ENCODE results near the gene ELFN2.

ELFN2 gene

DNA sequence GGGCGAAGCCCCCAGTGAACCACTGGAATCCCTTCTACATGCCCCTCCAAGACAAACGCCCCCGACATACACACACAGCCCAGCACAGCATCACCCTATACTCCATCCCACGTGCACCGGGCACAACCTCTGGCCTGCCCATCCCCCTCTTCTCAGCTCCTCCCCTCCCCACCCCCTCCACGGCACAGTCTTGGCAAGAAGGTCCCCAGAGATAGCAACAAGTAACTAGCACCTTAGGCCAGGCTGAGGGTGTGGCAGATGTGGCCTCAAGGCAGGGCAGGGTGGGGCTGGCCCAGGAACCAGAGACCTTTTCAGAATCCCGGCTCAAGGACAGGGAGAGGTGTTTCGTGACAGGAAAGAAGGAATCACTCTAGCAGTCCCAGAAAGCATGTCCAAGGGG, 90.7 kb downstream of the ELFN2 start:
- H3K27me3 ChIP-seq (replicated peaks in 2 of 5; ENCODE audit: control insufficient read depth in 4 of 5, insufficient read depth in 5 of 5, low read length in 4 of 5), result peaks cover 6 to 67% (median 29%) of the 10 kb centered on the region in 5 experiments
- no peaks in the 10 kb centered on the region for H3K36me3 ChIP-seq (ENCODE audit: control insufficient read depth in 4 of 4, insufficient read depth in 4 of 4, low read length in 3 of 4)
- H3K27ac ChIP-seq (ENCODE audit: insufficient read depth in 1 of 2, low read depth in 1 of 2, low read length in 2 of 2, poor library complexity in 1 of 2, severe bottlenecking in 2 of 2), result no peak overlapping the region
- no peaks in the 10 kb centered on the region for H3K9me3 ChIP-seq (ENCODE audit: control extremely low read depth in 1 of 5, control insufficient read depth in 4 of 5, insufficient read depth in 2 of 5, low read depth in 1 of 5, low read length in 4 of 5)
- WGBS (ENCODE audit: insufficient coverage), result 92% methylated on average over 6 of the region's 8 CpGs
- CTCF ChIA-PET, result interaction anchor here (3.2 kb wide), 1 partner anchor 93 kb away, joined by 10 read pairs; no protein-coding TSS in a partner anchor
- H3K4me1 ChIP-seq (ENCODE audit: control extremely low read depth in 1 of 4, control insufficient read depth in 4 of 4, insufficient read depth in 4 of 4, low read length in 3 of 4), result peaks cover 0 to 7% (median 5%) of the 10 kb centered on the region in 4 experiments
- DNase-seq, result no peak
- H3K4me3 ChIP-seq (ENCODE audit: control insufficient read depth in 1 of 7, extremely low read depth in 1 of 7, insufficient read depth in 4 of 7, low read depth in 2 of 7, low read length in 6 of 7), result no peak overlapping the region
- POLR2A ChIA-PET, result no interaction called here

DNA sequence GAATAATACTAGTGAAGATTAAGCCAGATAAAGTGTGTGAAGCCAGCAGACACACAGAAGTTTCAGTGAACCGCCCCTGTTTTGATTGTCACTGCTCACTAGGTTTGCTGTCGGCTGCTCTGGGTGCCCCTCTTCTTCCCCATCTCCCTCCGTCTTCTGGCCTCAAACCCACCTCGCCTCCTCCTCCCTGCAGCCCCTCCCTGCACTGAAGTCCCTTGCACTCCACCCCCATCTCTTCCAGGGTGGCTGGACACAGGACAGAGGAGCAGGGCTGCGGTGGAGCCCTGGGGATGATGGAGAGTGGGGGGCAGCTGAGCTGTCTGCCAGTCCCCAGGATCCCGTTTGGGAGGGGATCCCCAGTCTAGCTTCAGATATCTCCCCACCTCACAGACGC, 91.5 kb downstream of the ELFN2 start:
- Histone ChIP-seq H3K4me3 (ENCODE audit: control insufficient read depth in 1 of 7, extremely low read depth in 1 of 7, insufficient read depth in 4 of 7, low read depth in 2 of 7, low read length in 6 of 7) (no peak overlapping the region), H3K27me3 (replicated peaks in 2 of 5; ENCODE audit: control insufficient read depth in 4 of 5, insufficient read depth in 5 of 5, low read length in 4 of 5) (peaks cover 6 to 67% (median 29%) of the 10 kb centered on the region in 5 experiments), H3K27ac (ENCODE audit: insufficient read depth in 1 of 2, low read depth in 1 of 2, low read length in 2 of 2, poor library complexity in 1 of 2, severe bottlenecking in 2 of 2) (no peak overlapping the region), H3K9me3 (ENCODE audit: control extremely low read depth in 1 of 5, control insufficient read depth in 4 of 5, insufficient read depth in 2 of 5, low read depth in 1 of 5, low read length in 4 of 5) (no peaks in the 10 kb centered on the region), H3K36me3 (ENCODE audit: control insufficient read depth in 4 of 4, insufficient read depth in 4 of 4, low read length in 3 of 4) (no peaks in the 10 kb centered on the region), H3K4me1 (ENCODE audit: control extremely low read depth in 1 of 4, control insufficient read depth in 4 of 4, insufficient read depth in 4 of 4, low read length in 3 of 4) (peaks cover 0 to 9% (median 5%) of the 10 kb centered on the region in 4 experiments)
- ChIA-PET POLR2A (no interaction called here), CTCF (interaction anchor here (3.2 kb wide), 1 partner anchor 94 kb away, joined by 10 read pairs; no protein-coding TSS in a partner anchor)
- 56% methylated on average over 4 of the region's 7 CpGs for WGBS (ENCODE audit: insufficient coverage)
- DNase-seq, result no peak

DNA sequence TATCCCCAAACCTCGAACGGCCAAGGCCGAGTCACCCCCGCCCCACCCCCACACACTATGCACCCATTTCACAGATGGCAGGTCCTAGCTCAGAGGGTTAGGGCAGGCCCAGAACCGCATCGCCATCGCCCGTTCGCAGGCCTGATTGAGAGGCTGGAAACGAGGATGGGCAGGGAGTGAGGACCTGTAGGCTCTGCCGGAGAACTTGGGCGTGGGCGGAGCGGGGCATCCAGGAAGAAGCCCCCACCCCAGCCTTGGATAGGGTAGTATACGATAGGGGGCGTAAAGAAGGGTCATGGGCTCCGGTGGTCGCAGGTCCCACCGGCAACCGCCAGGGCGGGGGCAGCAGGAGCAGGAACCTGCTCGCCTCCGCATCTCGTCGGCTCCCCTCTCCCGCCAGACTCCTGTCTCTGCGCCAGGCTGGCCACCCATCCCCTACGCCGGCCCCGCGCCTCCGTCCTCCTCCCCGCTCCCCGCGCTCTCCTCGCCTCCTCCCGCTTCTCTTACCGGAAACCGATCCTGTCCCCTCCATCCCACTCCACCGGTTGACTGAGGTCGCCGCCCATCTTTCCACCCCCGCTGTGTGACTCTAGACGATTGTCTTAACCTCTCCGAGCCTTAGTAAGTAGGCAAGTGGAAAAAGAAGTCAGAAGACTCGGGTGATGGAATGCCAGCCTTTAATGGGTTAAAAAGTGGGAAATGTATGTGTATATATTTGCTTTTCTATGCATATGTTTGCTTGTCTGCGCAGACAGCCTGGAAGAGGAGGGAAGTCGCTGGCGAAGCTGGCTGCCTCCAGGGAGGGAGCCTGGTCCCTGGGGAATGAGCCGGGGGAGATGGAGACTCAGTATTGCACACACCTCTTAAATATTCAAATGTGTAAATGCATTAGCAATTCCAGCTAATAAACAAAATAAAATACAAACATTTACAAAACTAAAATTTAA, 92.1 kb downstream of the ELFN2 start:
- no peak overlapping the region for H3K27ac ChIP-seq (ENCODE audit: insufficient read depth in 1 of 2, low read depth in 1 of 2, low read length in 2 of 2, poor library complexity in 1 of 2, severe bottlenecking in 2 of 2)
- no peak overlapping the region for H3K4me3 ChIP-seq (ENCODE audit: control insufficient read depth in 1 of 7, extremely low read depth in 1 of 7, insufficient read depth in 4 of 7, low read depth in 2 of 7, low read length in 6 of 7)
- H3K4me1 ChIP-seq (ENCODE audit: control extremely low read depth in 1 of 4, control insufficient read depth in 4 of 4, insufficient read depth in 4 of 4, low read length in 3 of 4), result peaks cover 0 to 9% (median 5%) of the 10 kb centered on the region in 4 experiments
- ChIA-PET CTCF (interaction anchor here (1.2 to 7.1 kb wide), 4 partner anchors 18 to 94 kb away, joined by 4 to 32 read pairs (median 10); no protein-coding TSS in a partner anchor), POLR2A (no interaction called here)
- 6% methylated on average over 38 of the region's 50 CpGs for WGBS (ENCODE audit: insufficient coverage)
- H3K9me3 ChIP-seq (ENCODE audit: control extremely low read depth in 1 of 5, control insufficient read depth in 4 of 5, insufficient read depth in 2 of 5, low read depth in 1 of 5, low read length in 4 of 5), result no peaks in the 10 kb centered on the region
- no peak for DNase-seq
- H3K36me3 ChIP-seq (ENCODE audit: control insufficient read depth in 4 of 4, insufficient read depth in 4 of 4, low read length in 3 of 4), result no peaks in the 10 kb centered on the region
- H3K27me3 ChIP-seq (replicated peaks in 2 of 5; ENCODE audit: control insufficient read depth in 4 of 5, insufficient read depth in 5 of 5, low read length in 4 of 5), result peaks cover 6 to 62% (median 29%) of the 10 kb centered on the region in 5 experiments

DNA sequence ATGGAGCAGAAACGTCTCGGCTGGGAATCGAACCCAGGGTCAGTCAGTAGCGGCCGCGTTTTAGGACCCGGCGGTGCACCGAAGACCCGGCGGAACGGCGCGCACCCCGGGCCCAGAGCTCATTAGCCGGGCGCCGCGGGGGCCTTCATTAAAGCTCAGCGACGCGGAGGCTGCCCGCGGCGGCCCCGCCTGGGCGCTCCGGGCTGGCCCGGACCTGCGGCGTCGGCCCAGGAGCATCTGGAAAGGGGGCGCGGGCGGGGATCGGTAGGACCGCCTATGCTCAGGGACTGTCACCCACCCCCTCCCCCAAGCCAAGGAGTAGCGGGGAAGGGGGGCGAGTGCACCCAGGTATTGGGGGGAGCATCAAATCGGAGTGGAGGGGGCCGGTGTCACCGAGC, 92.8 kb downstream of the ELFN2 start:
- CTCF ChIA-PET, result interaction anchor here (1.2 to 7.1 kb wide), 3 partner anchors 17 to 95 kb away, joined by 4 to 32 read pairs (median 10); no protein-coding TSS in a partner anchor
- no peak for DNase-seq
- POLR2A ChIA-PET, result no interaction called here
- Histone ChIP-seq H3K27me3 (replicated peaks in 2 of 5; ENCODE audit: control insufficient read depth in 4 of 5, insufficient read depth in 5 of 5, low read length in 4 of 5) (peaks cover 6 to 61% (median 29%) of the 10 kb centered on the region in 5 experiments), H3K27ac (ENCODE audit: insufficient read depth in 1 of 2, low read depth in 1 of 2, low read length in 2 of 2, poor library complexity in 1 of 2, severe bottlenecking in 2 of 2) (no peak overlapping the region), H3K4me3 (ENCODE audit: control insufficient read depth in 1 of 7, extremely low read depth in 1 of 7, insufficient read depth in 4 of 7, low read depth in 2 of 7, low read length in 6 of 7) (no peak overlapping the region), H3K4me1 (ENCODE audit: control extremely low read depth in 1 of 4, control insufficient read depth in 4 of 4, insufficient read depth in 4 of 4, low read length in 3 of 4) (peaks cover 0 to 9% (median 5%) of the 10 kb centered on the region in 4 experiments), H3K36me3 (ENCODE audit: control insufficient read depth in 4 of 4, insufficient read depth in 4 of 4, low read length in 3 of 4) (no peaks in the 10 kb centered on the region), H3K9me3 (ENCODE audit: control extremely low read depth in 1 of 5, control insufficient read depth in 4 of 5, insufficient read depth in 2 of 5, low read depth in 1 of 5, low read length in 4 of 5) (no peaks in the 10 kb centered on the region)
- WGBS (ENCODE audit: insufficient coverage), result 3% methylated on average over 25 of the region's 42 CpGs

DNA sequence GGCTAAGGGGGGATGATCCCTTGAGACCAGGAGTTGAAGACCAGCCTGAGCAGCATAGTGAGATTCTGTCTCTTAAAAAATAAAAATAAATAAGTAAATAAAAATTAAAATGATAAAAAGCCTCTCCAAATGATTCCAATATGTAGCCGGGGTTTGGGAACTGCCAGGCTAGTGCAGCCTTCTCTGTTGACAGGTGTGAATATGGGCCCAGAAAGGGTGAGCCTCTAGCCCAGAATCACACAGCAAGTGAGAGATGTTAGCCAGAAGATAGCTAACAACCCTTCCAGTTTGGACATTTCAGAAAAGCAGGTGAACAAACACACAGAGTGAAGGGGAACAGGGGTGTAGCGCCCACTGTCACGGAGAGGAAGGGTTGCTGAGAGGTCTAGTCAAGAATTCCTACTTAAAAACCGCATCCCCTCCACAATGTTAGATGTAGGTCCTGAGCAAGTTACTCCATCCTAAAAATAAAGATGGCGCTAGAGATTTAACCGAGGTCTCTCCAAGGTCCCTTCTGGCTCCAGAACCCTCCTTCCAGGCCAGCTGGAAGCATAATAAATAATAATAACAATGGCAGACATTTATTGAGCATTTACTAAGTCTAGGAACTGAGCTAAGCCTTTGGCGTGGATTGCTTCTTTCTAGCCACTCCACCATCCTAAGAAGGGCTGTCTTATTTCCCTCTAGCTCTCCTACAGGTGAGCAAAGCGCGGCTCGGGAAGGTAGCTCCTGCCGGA, 93.4 kb downstream of the ELFN2 start:
- H3K9me3 ChIP-seq (ENCODE audit: control extremely low read depth in 1 of 5, control insufficient read depth in 4 of 5, insufficient read depth in 2 of 5, low read depth in 1 of 5, low read length in 4 of 5), result no peaks in the 10 kb centered on the region
- no peaks in the 10 kb centered on the region for H3K36me3 ChIP-seq (ENCODE audit: control insufficient read depth in 4 of 4, insufficient read depth in 4 of 4, low read length in 3 of 4)
- POLR2A ChIA-PET, result no interaction called here
- peaks cover 0 to 9% (median 5%) of the 10 kb centered on the region in 4 experiments for H3K4me1 ChIP-seq (ENCODE audit: control extremely low read depth in 1 of 4, control insufficient read depth in 4 of 4, insufficient read depth in 4 of 4, low read length in 3 of 4)
- WGBS (ENCODE audit: insufficient coverage), result 21% methylated on average over 8 of the region's 11 CpGs
- DNase-seq, result no peak
- H3K27me3 ChIP-seq (replicated peaks in 2 of 5; ENCODE audit: control insufficient read depth in 4 of 5, insufficient read depth in 5 of 5, low read length in 4 of 5), result peaks cover 6 to 67% (median 29%) of the 10 kb centered on the region in 5 experiments
- no peak overlapping the region for H3K27ac ChIP-seq (ENCODE audit: insufficient read depth in 1 of 2, low read depth in 1 of 2, low read length in 2 of 2, poor library complexity in 1 of 2, severe bottlenecking in 2 of 2)
- H3K4me3 ChIP-seq (ENCODE audit: control insufficient read depth in 1 of 7, extremely low read depth in 1 of 7, insufficient read depth in 4 of 7, low read depth in 2 of 7, low read length in 6 of 7), result no peak overlapping the region
- CTCF ChIA-PET, result interaction anchor here (1.2 to 7.1 kb wide), 4 partner anchors 10 to 95 kb away, joined by 4 to 32 read pairs (median 8); no protein-coding TSS in a partner anchor

DNA sequence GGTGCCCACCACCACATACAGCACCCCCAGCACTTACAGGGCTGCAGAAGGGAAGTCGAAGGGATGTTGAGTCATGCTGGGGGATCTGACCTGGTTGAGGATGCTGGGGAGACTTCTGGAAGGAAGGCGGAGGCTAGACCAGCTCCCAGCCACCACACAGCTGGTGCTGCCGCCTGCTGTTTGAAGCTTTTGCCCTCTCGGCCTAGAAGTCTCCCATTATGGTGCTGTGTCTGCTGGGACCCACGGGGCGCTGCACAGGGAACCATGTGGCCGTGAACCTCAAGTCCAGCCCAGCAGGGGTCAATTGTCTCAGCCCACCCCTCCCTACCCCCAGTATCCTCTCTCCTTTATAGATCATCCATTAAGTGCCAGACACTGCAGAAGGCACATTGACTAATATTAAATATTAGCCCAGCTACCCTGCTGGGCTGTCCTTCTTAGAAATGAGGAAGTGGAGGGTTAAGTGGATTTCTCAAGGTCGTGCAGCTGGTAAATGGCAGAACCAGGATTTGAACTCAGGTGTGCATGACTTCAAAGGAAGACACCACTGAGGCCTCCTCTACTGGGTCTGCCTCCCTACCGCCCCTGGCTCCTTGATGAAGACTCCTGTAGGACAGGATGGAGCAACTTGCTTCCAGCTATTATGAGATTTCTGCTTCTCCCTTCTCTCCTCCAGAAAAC, 95.3 kb downstream of the ELFN2 start:
- CTCF ChIA-PET, result interaction anchor here (0.6 to 7.1 kb wide), 6 partner anchors 8 to 127 kb away, joined by 3 to 32 read pairs (median 5); no protein-coding TSS in a partner anchor
- peak; percentile 41 to 85 (median 76) for DNase-seq
- Histone ChIP-seq H3K4me3 (ENCODE audit: control insufficient read depth in 1 of 7, extremely low read depth in 1 of 7, insufficient read depth in 4 of 7, low read depth in 2 of 7, low read length in 6 of 7) (no peak overlapping the region), H3K9me3 (ENCODE audit: control extremely low read depth in 1 of 5, control insufficient read depth in 4 of 5, insufficient read depth in 2 of 5, low read depth in 1 of 5, low read length in 4 of 5) (no peaks in the 10 kb centered on the region), H3K36me3 (ENCODE audit: control insufficient read depth in 4 of 4, insufficient read depth in 4 of 4, low read length in 3 of 4) (no peaks in the 10 kb centered on the region), H3K27me3 (replicated peaks in 2 of 5; ENCODE audit: control insufficient read depth in 4 of 5, insufficient read depth in 5 of 5, low read length in 4 of 5) (peaks cover 6 to 77% (median 32%) of the 10 kb centered on the region in 5 experiments), H3K4me1 (ENCODE audit: control extremely low read depth in 1 of 4, control insufficient read depth in 4 of 4, insufficient read depth in 4 of 4, low read length in 3 of 4) (peaks cover 0 to 9% (median 5%) of the 10 kb centered on the region in 4 experiments), H3K27ac (ENCODE audit: insufficient read depth in 1 of 2, low read depth in 1 of 2, low read length in 2 of 2, poor library complexity in 1 of 2, severe bottlenecking in 2 of 2) (no peak overlapping the region)
- 72% methylated on average over 8 of the region's 9 CpGs for WGBS (ENCODE audit: insufficient coverage)
- POLR2A ChIA-PET, result interaction anchor here (0.9 kb wide), 1 partner anchor 17 kb away, joined by 3 read pairs; no protein-coding TSS in a partner anchor

Measured in common myeloid progenitor, CD34-positive (primary cell).